ENCODE results near the gene SPRR1B.

GRCh38 chr1:152997901-152998300 is 33.1 kb upstream of the SPRR1B start:
- TF ChIP-seq, protein P1, sequence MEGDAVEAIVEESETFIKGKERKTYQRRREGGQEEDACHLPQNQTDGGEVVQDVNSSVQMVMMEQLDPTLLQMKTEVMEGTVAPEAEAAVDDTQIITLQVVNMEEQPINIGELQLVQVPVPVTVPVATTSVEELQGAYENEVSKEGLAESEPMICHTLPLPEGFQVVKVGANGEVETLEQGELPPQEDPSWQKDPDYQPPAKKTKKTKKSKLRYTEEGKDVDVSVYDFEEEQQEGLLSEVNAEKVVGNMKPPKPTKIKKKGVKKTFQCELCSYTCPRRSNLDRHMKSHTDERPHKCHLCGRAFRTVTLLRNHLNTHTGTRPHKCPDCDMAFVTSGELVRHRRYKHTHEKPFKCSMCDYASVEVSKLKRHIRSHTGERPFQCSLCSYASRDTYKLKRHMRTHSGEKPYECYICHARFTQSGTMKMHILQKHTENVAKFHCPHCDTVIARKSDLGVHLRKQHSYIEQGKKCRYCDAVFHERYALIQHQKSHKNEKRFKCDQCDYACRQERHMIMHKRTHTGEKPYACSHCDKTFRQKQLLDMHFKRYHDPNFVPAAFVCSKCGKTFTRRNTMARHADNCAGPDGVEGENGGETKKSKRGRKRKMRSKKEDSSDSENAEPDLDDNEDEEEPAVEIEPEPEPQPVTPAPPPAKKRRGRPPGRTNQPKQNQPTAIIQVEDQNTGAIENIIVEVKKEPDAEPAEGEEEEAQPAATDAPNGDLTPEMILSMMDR (IDR thresholded peaks at IDR 0.05): no peak
- no peak for TF ChIP-seq EP300 (IDR thresholded peaks at IDR 0.05)
- no peak for TF ChIP-seq POLR2A (IDR thresholded peaks at IDR 0.05)
